OCI-LY1 (cell line): ENCODE measurements around the gene APLP1.
"Not testable (repeated sequence)": the region's sequence is repeated elsewhere in the genome, so short reads cannot be mapped to it uniquely, and the experiment has no call there.

Experiments
- H2AFZ ChIP-seq: fragments of 200-600 bp; sonication (generic), shearing (Covaris generic); 2 replicates; pipeline ENCODE4 v1.6.0; 2014; ENCODE audit warnings: antibody characterized with exemption, mild to moderate bottlenecking, low read length
- H3F3A ChIP-seq: fragments of 200-600 bp; sonication (generic), shearing (Covaris generic); 2 replicates; pipeline ENCODE4 v1.6.0; 2014; ENCODE audit warnings: mild to moderate bottlenecking, antibody characterized with exemption, low read length, moderate library complexity; ENCODE audit not compliant: insufficient read depth
- H3K27ac ChIP-seq: fragments of 200-600 bp; sonication (generic); 2 replicates; pipeline ENCODE4 v1.5.1; 2014; ENCODE audit warnings: low read length, mixed run types, mild to moderate bottlenecking, low read depth; ENCODE audit not compliant: poor library complexity, severe bottlenecking
- H3K27me3 ChIP-seq: fragments of 200-600 bp; sonication (generic); 2 replicates; pipeline ENCODE4 v1.6.0; 2014; ENCODE audit warnings: antibody characterized with exemption, mild to moderate bottlenecking, low read length, moderate library complexity; ENCODE audit not compliant: insufficient read depth
- H3K36me3 ChIP-seq: fragments of 200-600 bp; sonication (generic); 2 replicates; pipeline ENCODE4 v1.6.1; 2014; ENCODE audit warnings: mild to moderate bottlenecking, antibody characterized with exemption, low read length, moderate library complexity, mixed read lengths; ENCODE audit not compliant: insufficient read depth
- H3K4me1 ChIP-seq: fragments of 200-600 bp; sonication (generic); 2 replicates; pipeline ENCODE4 v1.5.1; 2014; ENCODE audit warnings: mild to moderate bottlenecking, low read length, moderate library complexity; ENCODE audit not compliant: insufficient read depth, severe bottlenecking
- H3K4me2 ChIP-seq: fragments of 200-600 bp; sonication (generic), shearing (Covaris generic); 2 replicates; pipeline ENCODE4 v1.6.1; 2014; ENCODE audit warnings: low read length
- H3K4me3 ChIP-seq: fragments of 200-600 bp; sonication (generic); 2 replicates; pipeline ENCODE4 v1.5.1; 2014; ENCODE audit warnings: low read length, low read depth, mild to moderate bottlenecking, mixed read lengths; ENCODE audit not compliant: poor library complexity, severe bottlenecking
- H3K79me2 ChIP-seq: fragments of 200-600 bp; shearing (Covaris generic); 2 replicates; pipeline ENCODE4 v1.6.1; 2016; ENCODE audit warnings: mixed run types, low read length, mixed read lengths; ENCODE audit not compliant: insufficient read depth
- H3K9ac ChIP-seq: fragments of 200-600 bp; sonication (generic), shearing (Covaris generic); 2 replicates; pipeline ENCODE4 v1.6.1; 2014; ENCODE audit warnings: mild to moderate bottlenecking, low read length, mixed read lengths
- H3K9me2 ChIP-seq: fragments of 200-600 bp; sonication (generic), shearing (Covaris generic); 2 replicates; pipeline ENCODE4 v1.6.1; 2014; ENCODE audit warnings: low read depth, mild to moderate bottlenecking, low read length, mixed read lengths
- H3K9me3 ChIP-seq: fragments of 200-600 bp; shearing (Covaris generic); 2 replicates; pipeline ENCODE4 v1.6.1; 2014; ENCODE audit warnings: low read length, mixed read lengths
- H4K20me1 ChIP-seq: fragments of 200-600 bp; sonication (generic), shearing (Covaris generic); 2 replicates; pipeline ENCODE4 v1.6.0; 2016; ENCODE audit warnings: mild to moderate bottlenecking, low read length; ENCODE audit not compliant: insufficient read depth
- CTCF ChIP-seq: fragments of 200-600 bp; sonication (generic), shearing (Covaris generic); IDR thresholded peaks from 2 replicates; pipeline ENCODE4 v1.5.1; 2017; ENCODE audit warnings: mild to moderate bottlenecking, antibody characterized with exemption, low read length, moderate library complexity, mixed read lengths
- EZH2 ChIP-seq: fragments of 200-600 bp; sonication (generic), shearing (Covaris generic); IDR thresholded peaks from 2 replicates; pipeline ENCODE4 v1.8.0; 2017; ENCODE audit warnings: borderline replicate concordance, mixed run types, mild to moderate bottlenecking, antibody characterized with exemption, low read length, moderate library complexity, mixed read lengths

Gene APLP1

GRCh38 chr19:35889370-35890112, 21.2 kb downstream of the APLP1 start:
- no peaks in the 10 kb centered on the region for H4K20me1 ChIP-seq
- peaks cover 70% of the 10 kb centered on the region for H3K36me3 ChIP-seq
- H3K27ac ChIP-seq = no peak overlapping the region
- H3K9me2 ChIP-seq = no peaks in the 10 kb centered on the region
- H3K9me3 ChIP-seq = no peaks in the 10 kb centered on the region
- H3K79me2 ChIP-seq = no peaks in the 10 kb centered on the region
- H3F3A ChIP-seq = no peaks in the 10 kb centered on the region
- TF ChIP-seq CTCF = no peak
- TF ChIP-seq EZH2 = no peak
- no peak overlapping the region for H3K4me3 ChIP-seq
- no peaks in the 10 kb centered on the region for H3K27me3 ChIP-seq
- no peak overlapping the region for H3K4me2 ChIP-seq
- no peak overlapping the region for H3K9ac ChIP-seq
- H3K4me1 ChIP-seq = no peaks in the 10 kb centered on the region
- H2AFZ ChIP-seq = no peak overlapping the region

- H4K20me1 ChIP-seq = no peaks in the 10 kb centered on the region
- TF ChIP-seq CTCF = no peak
- no peaks in the 10 kb centered on the region for H3K27me3 ChIP-seq
- no peaks in the 10 kb centered on the region for H3F3A ChIP-seq
- H3K36me3 ChIP-seq = peaks cover 73% of the 10 kb centered on the region
- no peak overlapping the region for H3K4me2 ChIP-seq
- H3K79me2 ChIP-seq = no peaks in the 10 kb centered on the region
- H3K4me1 ChIP-seq = no peaks in the 10 kb centered on the region
- no peaks in the 10 kb centered on the region for H3K9me3 ChIP-seq
- H3K9me2 ChIP-seq = no peaks in the 10 kb centered on the region
- H3K4me3 ChIP-seq = no peak overlapping the region
- H3K9ac ChIP-seq = no peak overlapping the region
- no peak overlapping the region for H3K27ac ChIP-seq
- no peak overlapping the region for H2AFZ ChIP-seq
Measured at GRCh38 chr19:35890113-35890650, 21.8 kb downstream of the APLP1 start.

GRCh38 chr19:35891819-35892218, 23.4 kb downstream of the APLP1 start:
- not testable (repeated sequence) for H4K20me1 ChIP-seq, H3K27ac ChIP-seq, H3K4me3 ChIP-seq, H3F3A ChIP-seq, H3K79me2 ChIP-seq, H2AFZ ChIP-seq, H3K4me2 ChIP-seq, H3K4me1 ChIP-seq, H3K9me3 ChIP-seq, H3K9ac ChIP-seq, H3K27me3 ChIP-seq, H3K9me2 ChIP-seq
- H3K36me3 ChIP-seq = peaks cover 87% of the 10 kb centered on the region

- peaks cover 80% of the 10 kb centered on the region for H3K36me3 ChIP-seq
- 0 out of 2 replicates have a peak, but pooled peaks cover 3% of the 10 kb centered on the region for H3K79me2 ChIP-seq
- no peaks in the 10 kb centered on the region for H3K9me2 ChIP-seq
- H3K4me3 ChIP-seq = no peak overlapping the region
- no peaks in the 10 kb centered on the region for H3F3A ChIP-seq
- H4K20me1 ChIP-seq = no peaks in the 10 kb centered on the region
- no peaks in the 10 kb centered on the region for H3K27me3 ChIP-seq
- no peaks in the 10 kb centered on the region for H3K9me3 ChIP-seq
- no peak overlapping the region for H2AFZ ChIP-seq
- no peak overlapping the region for H3K27ac ChIP-seq
- no peak for TF ChIP-seq EZH2
- no peak for TF ChIP-seq CTCF
- peaks cover 10% of the 10 kb centered on the region for H3K4me1 ChIP-seq
- no peak overlapping the region for H3K4me2 ChIP-seq
- no peak overlapping the region for H3K9ac ChIP-seq
Measured at GRCh38 chr19:35894342-35894741, 26.0 kb downstream of the APLP1 start.
